Stimulated activated naive CD8-positive, alpha-beta T cell treated with anti-CD3 and anti-CD28 coated beads, Interleukin-15, Interleukin-2, amounts not matched to agents 100 ng/mL and 50 ng/mL, for 24 hours (primary cell): ENCODE results near the gene HIC2.
"Not testable (repeated sequence)": the region's sequence is repeated elsewhere in the genome, so short reads cannot be mapped to it uniquely, and the experiment has no call there.

Experiments
- H3K27ac Mint-ChIP-seq: one replicate; pipeline ENCODE4 v1.8.0; 2021; ENCODE audit warnings: mild to moderate bottlenecking, mixed read lengths
- H3K27me3 Mint-ChIP-seq: one replicate; pipeline ENCODE4 v1.8.0; 2021; ENCODE audit warnings: mixed read lengths
- H3K36me3 Mint-ChIP-seq: one replicate; pipeline ENCODE4 v1.8.0; 2021; ENCODE audit warnings: low read depth, mixed read lengths
- H3K4me1 Mint-ChIP-seq: one replicate; pipeline ENCODE4 v1.8.0; 2021; ENCODE audit warnings: low read depth, mixed read lengths
- H3K4me3 Mint-ChIP-seq: one replicate; pipeline ENCODE4 v1.8.0; 2021; ENCODE audit warnings: mild to moderate bottlenecking, mixed read lengths
- H3K9me3 Mint-ChIP-seq: one replicate; pipeline ENCODE4 v1.8.0; 2021; ENCODE audit warnings: mixed read lengths

Gene HIC2

DNA sequence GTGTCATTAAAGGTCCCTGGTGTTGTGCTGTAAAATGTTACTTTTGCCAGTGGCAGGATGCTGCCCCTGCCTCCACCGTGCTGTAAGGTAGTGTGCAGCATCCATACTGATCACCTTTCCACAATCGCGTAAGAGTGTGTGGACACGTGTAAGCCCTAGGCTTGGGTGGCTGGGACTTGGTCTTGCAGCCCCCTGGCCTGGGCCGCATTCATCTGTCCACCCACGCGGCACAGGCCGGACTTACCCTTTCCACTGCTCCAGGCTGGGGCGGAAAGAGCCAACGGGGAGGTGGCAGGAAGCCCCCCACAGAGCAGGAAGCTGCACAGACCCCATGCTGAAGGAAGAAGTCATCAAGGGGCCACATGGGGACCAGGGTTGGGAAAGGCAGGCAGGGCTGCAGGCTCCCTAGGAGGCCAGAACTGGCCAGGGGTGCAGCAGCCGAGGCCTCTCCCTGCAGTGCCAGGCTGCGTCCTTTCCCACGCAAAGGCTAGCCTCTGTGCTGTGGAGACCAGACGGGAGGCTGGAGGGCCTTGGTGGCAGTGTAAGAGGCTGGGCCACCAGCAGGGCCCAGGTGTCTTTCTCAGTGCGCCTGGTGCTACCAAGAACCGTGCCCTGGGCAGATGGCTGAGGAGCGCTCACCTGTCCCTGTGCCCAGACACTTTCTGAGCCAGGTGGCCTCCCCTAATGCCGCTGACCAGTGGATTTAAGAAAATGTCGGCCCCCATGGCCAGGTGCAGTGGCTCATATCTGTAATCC is 38.3 kb downstream of the HIC2 start:
- Mint-ChIP-seq H3K4me1 (no peaks in the 10 kb centered on the region), H3K4me3 (no peak overlapping the region), H3K27me3 (no peaks in the 10 kb centered on the region), H3K27ac (no peak overlapping the region), H3K36me3 (no peaks in the 10 kb centered on the region), H3K9me3 (no peaks in the 10 kb centered on the region)

DNA sequence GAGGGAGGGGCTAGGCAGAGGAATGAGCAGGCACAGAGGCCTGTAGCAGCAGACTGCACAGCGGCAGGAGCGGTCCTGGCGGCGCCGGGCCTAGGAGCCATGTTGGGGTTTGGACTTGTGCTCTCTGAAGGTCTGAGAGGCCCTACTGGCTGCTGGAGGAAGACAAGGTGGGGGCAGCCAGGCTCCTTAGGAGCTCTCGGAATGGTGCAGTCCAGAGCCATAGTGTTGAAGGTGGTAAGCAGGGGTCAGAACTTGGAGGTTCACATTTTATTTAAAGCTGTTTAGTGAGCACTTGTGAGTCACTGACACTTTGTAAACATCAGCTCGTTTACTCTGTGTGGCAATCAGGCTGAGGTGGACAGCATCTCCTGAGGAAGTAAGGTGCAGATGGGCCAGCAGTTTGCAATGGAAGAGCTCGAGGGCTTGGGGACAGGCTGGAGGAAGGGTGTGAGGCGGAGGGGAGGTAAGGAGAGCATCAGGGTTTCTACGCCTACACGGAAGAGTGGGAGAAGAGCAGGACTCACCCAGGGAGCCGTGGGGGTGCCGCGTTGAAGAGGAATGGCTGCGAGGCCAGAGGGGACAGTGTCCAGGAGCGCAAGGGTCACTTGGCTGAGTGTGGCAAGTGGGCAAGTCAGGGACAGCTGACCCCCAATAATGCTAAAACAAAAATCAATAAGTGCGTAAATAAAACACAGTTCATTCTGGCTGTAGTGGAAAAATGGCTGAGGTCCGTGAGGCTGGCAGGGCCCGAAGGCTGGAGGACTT is 40.0 kb downstream of the HIC2 start:
- H3K27me3 Mint-ChIP-seq = no peaks in the 10 kb centered on the region
- H3K4me1 Mint-ChIP-seq = no peaks in the 10 kb centered on the region
- H3K27ac Mint-ChIP-seq = no peak overlapping the region
- H3K36me3 Mint-ChIP-seq = no peaks in the 10 kb centered on the region
- no peak overlapping the region for H3K4me3 Mint-ChIP-seq
- H3K9me3 Mint-ChIP-seq = no peaks in the 10 kb centered on the region

DNA sequence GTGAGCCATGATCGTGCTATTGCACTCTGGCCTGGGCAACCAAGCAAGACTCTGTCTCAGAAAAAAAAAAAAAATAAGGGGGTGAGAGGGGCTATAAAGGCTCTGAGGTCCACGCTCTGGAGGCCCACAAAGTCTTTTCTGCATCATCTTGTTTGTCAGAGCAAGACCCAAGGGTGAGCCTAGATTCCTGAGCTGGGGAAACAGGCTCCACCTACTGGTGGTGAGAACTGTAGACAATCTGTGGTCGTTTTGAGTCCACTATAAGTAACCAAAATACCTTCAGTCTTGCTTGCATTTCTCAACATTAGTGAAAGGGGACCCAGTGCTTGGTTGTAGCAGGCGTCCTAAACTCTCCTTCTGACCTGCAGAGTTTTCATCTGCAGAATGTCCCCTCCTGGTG is 45.5 kb downstream of the HIC2 start:
- H3K36me3 Mint-ChIP-seq = not testable (repeated sequence)

DNA sequence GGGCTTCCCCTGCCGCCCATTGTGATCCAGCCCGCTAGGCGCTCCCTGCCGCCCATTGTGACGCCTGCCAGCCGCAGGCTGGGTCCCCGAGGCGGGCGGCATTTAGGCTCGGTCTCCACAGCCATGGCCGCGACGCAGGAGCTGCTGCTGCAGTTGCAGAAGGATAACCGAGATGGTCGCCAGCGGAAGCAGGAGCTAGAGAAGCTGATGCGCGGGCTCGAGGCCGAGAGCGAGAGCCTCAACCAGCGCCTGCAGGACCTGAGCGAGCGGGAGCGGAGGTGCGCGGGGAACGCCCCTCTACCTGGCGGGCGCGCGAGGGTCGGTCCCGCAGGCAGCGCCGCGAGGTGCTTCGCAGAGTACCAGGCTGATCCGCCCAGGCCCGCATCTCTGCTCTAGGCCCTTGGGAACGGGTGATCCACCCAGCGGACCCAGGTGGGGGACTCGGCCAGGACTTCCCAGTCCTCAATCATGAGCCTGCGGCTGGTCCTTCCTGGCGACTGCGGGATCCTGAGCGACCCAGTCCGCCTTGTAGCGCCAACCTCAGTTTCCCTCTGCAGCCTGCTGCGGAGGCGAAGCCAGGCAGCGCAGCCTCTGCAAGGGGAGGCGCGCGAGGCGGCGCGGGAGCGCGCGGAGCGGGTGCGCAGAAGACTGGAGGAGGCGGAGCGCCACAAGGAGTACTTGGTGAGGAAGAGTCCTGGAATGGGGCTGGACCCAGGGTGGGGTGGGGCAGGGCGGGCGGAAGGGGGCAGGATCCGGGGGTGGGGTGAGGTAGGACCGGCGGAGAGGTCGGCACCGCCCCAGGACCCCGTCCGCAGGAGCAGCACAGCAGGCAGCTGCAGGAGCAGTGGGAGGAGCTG is 50.4 kb downstream of the HIC2 start, which contains the start of gene TMEM191C:
Gene TMEM191C, plus strand, starts transcription at position 51 of the 857 bp plus-strand sequence. Its CDS starts 73 bp downstream, at position 124.
- H3K4me3 Mint-ChIP-seq = peak within 1 kb of the TSS; percentile 75
- peak within 1 kb of the TSS; percentile 74 for H3K27ac Mint-ChIP-seq
- H3K27me3 Mint-ChIP-seq, H3K9me3 Mint-ChIP-seq, H3K36me3 Mint-ChIP-seq, H3K4me1 Mint-ChIP-seq: not testable (repeated sequence)

More for the DNA sequence above, 45.5 kb downstream of the HIC2 start:
- H3K9me3 Mint-ChIP-seq, H3K4me1 Mint-ChIP-seq, H3K4me3 Mint-ChIP-seq, H3K27ac Mint-ChIP-seq, H3K27me3 Mint-ChIP-seq: not testable (repeated sequence)

DNA sequence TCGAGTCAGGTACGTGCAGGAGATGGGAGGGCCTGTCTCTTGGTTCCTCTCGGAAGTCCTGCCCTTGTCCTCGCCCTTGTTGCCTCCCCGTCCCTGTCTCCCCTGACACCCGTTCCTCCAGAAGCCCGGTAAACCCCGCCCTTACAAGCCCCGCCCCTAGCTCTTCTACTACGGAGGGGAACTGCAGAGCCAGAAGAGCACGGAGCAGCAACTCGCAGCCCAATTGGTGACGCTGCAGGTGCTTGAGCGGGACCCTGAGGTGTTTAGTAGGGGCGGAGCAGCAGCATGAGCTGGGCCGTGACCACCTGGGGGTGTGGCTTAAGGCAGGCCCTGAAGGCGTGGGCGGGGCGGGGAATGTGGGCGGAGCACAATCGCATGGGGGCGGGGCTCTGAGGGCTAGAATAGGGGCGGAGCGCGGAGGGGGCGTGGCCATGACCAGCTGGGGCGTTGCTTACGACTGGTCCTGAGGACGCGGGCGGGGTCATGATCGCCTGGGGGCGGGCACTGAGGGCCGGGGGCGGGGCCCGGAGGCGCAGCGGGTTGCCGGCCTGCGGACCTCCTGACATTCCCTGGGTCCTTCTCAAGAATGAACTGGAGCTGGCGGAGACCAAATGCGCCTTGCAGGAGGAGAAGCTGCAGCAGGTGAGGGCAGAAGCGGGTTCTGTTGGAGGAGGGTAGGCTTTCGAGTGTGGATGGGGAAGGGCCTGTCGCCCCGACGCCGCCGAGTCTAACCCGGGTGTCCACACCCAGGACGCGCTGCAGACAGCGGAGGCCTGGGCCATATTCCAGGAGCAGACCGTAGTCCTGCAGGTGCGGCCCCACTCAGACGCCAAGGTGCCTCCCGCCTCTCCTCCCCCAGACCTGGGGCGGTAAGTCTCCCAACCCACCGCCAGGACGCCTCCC is 51.3 kb downstream of the HIC2 start:
- H3K9me3 Mint-ChIP-seq, H3K27me3 Mint-ChIP-seq, H3K4me1 Mint-ChIP-seq, H3K36me3 Mint-ChIP-seq: not testable (repeated sequence)
- H3K27ac Mint-ChIP-seq = peak overlapping the region; percentile 74
- H3K4me3 Mint-ChIP-seq = peak overlapping the region; percentile 75

DNA sequence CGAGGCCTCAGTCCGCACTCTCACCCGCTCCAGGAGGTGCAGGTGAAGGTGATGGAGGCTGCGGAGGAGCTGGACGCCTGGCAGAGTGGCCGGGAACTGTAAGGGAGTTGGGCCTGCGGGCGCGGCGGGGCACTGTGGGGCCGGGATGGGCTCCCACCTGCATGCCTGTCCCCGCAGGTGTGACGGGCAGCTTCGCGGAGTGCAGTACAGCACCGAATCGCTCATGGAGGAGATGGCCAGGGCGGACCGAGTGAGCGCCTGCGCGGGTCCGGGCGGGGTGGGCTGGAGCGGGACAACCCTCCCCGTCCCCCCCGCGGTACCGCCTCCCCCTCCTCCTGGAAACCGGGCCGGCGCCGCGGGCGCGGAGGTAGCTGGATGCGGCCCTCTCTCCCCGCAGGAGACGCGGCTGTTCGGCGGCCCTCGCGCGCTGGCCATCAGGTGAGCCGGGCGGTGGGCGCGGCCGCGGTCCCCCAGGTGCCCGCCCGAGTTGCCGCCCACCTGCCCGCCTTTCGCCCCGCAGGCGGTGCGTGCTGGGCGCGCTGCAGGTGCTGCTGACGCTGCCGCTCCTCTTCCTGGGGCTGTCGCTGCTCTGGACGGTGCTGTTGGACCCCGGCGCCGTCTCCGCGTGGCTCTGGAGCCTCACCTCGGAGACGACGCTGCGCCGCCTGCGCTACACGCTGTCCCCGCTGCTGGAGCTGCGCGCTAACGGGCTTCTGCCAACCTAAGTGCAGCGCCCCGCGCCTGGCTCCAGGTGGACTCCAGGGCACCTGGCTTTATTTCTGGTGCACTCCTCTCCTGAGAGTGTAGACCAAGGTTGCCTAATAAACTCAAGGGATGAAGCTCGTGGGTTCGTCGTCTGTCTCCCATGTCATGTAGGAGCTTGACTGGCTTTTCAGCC is 52.2 kb downstream of the HIC2 start:
- H3K4me3 Mint-ChIP-seq, H3K27ac Mint-ChIP-seq, H3K9me3 Mint-ChIP-seq, H3K36me3 Mint-ChIP-seq, H3K27me3 Mint-ChIP-seq, H3K4me1 Mint-ChIP-seq: not testable (repeated sequence)

DNA sequence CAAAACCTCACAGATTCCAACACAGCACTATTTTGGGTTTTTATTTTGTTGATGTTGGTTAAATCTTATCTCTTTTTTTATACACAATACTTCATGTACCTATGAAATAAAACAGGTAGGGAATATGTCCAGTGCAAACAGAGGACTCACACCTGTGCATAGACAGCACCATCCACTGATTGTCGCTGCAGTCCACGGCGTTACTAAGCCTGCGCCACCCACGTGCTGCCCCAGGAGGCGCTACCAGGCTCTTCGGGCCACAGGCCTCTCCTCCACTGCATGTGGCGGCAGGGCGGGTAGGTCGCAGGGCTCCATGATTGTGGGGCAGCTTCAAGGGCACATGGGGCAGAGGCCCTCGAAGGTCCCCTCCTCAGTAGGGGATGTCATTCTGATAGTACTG is 55.8 kb downstream of the HIC2 start:
- H3K9me3 Mint-ChIP-seq, H3K27ac Mint-ChIP-seq, H3K4me1 Mint-ChIP-seq, H3K27me3 Mint-ChIP-seq, H3K36me3 Mint-ChIP-seq, H3K4me3 Mint-ChIP-seq: not testable (repeated sequence)

DNA sequence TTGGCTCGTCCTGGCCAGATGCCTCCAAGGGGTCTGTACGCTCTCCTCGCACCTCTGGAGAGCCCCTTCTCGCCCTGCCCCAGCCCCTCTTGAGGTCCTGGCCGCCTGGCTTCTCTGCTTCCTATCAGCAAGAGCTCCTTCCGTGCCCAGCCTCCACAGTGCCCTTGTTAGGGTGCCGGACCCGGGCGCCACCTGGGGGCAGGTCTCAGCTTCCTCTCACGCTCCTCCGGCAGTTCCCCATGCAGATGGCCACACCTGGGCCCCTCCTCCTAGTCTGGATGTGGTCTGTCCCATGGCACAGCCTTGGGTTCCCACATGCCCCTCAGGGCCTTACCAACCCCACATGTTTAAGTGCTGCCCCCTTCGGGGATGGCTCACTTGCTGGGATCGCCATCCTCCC is 56.5 kb downstream of the HIC2 start:
- H3K27ac Mint-ChIP-seq, H3K4me1 Mint-ChIP-seq, H3K9me3 Mint-ChIP-seq, H3K36me3 Mint-ChIP-seq, H3K4me3 Mint-ChIP-seq, H3K27me3 Mint-ChIP-seq: not testable (repeated sequence)

DNA sequence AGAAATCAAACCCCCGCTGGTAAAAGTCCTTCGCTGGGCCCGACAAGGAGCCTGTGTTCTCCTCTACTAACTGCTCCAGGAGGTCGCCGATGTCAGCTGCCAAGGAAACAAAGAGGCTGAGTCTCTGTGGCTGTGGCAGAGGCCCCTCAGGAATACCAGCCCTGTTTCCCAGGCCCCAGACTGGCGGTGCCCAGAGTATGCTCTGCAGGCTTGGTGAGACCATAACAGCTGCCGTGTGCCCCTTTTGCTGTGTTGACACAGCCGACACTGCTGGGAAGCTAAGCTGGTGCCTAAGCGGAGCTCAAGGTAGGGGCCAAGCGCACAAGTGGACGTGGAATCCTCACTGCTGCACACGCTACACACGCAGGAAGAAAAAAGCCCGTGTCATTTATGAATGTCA is 66.9 kb downstream of the HIC2 start:
- not testable (repeated sequence) for H3K4me3 Mint-ChIP-seq, H3K36me3 Mint-ChIP-seq, H3K9me3 Mint-ChIP-seq, H3K27me3 Mint-ChIP-seq, H3K27ac Mint-ChIP-seq, H3K4me1 Mint-ChIP-seq

DNA sequence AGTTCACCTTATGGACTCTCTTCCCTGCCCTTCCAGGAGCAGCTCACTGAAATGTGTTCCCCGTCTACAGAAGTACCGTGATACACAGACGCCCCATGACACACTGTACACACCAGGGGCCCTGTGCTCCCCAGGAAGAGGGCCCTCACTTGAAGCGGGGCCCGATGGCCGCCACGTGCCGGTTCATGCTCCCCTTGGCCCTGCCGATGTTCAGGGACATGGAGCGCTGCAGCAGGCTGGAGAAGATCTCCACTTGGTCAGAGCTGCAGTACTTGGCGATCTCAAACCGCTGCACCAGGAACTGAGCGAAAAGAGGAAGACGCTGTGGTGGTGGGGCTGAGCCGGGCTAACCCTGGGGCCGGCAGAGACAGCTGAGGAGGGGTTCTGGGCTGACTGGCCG is 70.6 kb downstream of the HIC2 start:
- not testable (repeated sequence) for H3K4me3 Mint-ChIP-seq, H3K27me3 Mint-ChIP-seq, H3K36me3 Mint-ChIP-seq, H3K4me1 Mint-ChIP-seq, H3K9me3 Mint-ChIP-seq, H3K27ac Mint-ChIP-seq

DNA sequence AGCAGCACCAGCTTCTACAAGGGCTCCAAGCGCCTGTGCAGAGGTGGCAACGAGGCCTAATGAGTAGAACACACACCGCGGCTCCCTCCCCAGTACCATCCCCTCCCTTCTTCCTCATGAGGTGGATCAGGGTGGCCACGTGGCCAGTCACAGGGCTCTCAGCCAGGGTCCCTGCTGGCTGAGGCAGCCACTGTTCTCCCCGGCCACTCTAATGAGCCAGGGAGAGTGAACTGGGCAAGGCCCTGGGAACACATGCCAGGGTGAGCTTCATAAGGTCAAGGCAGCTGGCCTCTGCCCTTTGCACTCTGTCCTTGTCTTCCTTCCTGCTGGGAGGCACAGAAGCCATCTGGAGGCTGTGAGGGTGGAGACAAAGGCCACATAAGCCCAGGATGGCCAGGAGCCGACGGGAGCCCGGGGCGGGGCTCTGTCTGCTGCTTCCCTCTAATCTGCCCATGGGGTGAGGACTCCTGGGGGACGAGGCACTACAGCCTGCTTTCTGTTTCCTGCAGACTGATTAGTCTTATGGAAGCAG is 72.0 kb downstream of the HIC2 start:
- H3K9me3 Mint-ChIP-seq, H3K36me3 Mint-ChIP-seq, H3K4me1 Mint-ChIP-seq, H3K27me3 Mint-ChIP-seq, H3K4me3 Mint-ChIP-seq, H3K27ac Mint-ChIP-seq: not testable (repeated sequence)

DNA sequence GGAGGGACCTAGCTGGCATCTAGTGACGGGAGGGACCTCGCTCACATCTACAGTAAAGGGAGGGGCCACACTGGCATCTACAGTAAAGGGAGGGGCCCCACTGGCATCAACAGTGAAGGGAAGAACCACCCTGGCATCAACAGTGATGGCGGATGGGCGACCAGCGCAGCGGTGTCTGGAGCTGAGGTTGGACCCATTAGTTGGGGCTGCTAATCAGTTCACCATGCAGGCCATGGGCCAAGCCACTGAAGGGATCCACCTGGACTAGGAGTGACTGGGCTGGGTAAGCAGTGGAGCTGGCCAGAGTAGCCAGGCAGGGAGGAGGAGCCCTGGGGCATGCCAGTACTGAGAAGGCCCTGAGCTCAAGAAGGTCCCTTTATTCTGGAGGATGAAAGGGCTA is 73.4 kb downstream of the HIC2 start:
- not testable (repeated sequence) for H3K4me1 Mint-ChIP-seq, H3K4me3 Mint-ChIP-seq, H3K36me3 Mint-ChIP-seq

DNA sequence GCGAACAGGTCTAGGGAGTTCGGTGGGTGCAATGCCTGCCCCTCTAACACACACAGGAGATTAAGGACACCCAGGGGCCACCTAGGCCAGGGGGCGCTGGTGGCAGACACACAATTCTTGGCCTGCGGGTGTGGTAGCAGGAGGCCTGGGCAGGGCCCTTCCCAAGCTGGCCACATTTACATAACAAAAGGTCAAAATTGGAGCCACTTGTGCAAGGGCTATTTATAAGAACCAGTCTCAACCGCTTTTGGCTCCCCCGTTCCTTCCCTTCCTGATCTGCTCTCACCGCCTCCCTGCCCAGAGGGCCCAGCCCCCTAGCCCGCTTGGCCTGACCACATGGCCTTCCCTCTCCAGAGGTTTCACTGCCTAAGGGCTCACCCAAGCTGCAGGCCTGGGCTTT is 75.1 kb downstream of the HIC2 start:
- not testable (repeated sequence) for H3K9me3 Mint-ChIP-seq, H3K4me1 Mint-ChIP-seq, H3K36me3 Mint-ChIP-seq, H3K27me3 Mint-ChIP-seq, H3K4me3 Mint-ChIP-seq, H3K27ac Mint-ChIP-seq

More for the DNA sequence above, 73.4 kb downstream of the HIC2 start:
- H3K27me3 Mint-ChIP-seq, H3K27ac Mint-ChIP-seq, H3K9me3 Mint-ChIP-seq: not testable (repeated sequence)
